HEK293 (cell line): ENCODE measurements around the gene MAGED4.

Experiments used
- CTCF ChIA-PET: fragments of 350-600 bp; formaldehyde crosslinking; extraction: SDS; loops from one replicate; lab custom pipeline; 2021; ENCODE audit warnings: antibody characterized with exemption; lab: Yijun Ruan, JAX
- POLR2A ChIA-PET: fragments of 300-600 bp; formaldehyde crosslinking; extraction: SDS; loops from one replicate; lab custom pipeline; 2020; ENCODE audit warnings: antibody characterized with exemption, inconsistent platforms; lab: Yijun Ruan, JAX
- H3K27ac ChIP-seq: fragments of 200-500 bp; sonication (Bioruptor generic); 2 replicates; pipeline ENCODE4 v1.5.1; 2014; ENCODE audit warnings: low read depth, low read length, control low read depth, inconsistent platforms; ENCODE audit errors: extremely low read depth
- H3K36me3 ChIP-seq, 2 experiments: fragments of 200-500 bp in 1 of 2; sonication (Bioruptor generic) in 1 of 2; 1 replicate in 1 of 2; 2 replicates in 1 of 2; pipeline ENCODE4 v1.5.1; 2014 to 2017; ENCODE audit warnings: inconsistent platforms in 2 of 2, low read length in 2 of 2; ENCODE audit not compliant: control insufficient read depth in 2 of 2, insufficient read depth in 1 of 2
- H3K4me1 ChIP-seq: fragments of 200-500 bp; sonication (Bioruptor generic); 2 replicates; pipeline ENCODE4 v1.5.1; 2014; ENCODE audit warnings: mild to moderate bottlenecking, low read length, inconsistent platforms; ENCODE audit not compliant: control insufficient read depth, insufficient read depth
- H3K4me3 ChIP-seq: 2 replicates; pipeline ENCODE4 v1.5.1; 2011; ENCODE audit warnings: low read depth, mild to moderate bottlenecking, control low read depth, low read length, moderate library complexity
- H3K9me3 ChIP-seq: fragments of 200-500 bp; sonication (Bioruptor generic); 2 replicates; pipeline ENCODE4 v1.5.1; 2014; ENCODE audit warnings: low read depth, low read length, inconsistent platforms; ENCODE audit not compliant: control insufficient read depth, insufficient read depth
- KLF8 ChIP-seq: fragments of 450-650 bp; formaldehyde crosslinking; IDR thresholded peaks from 2 replicates; pipeline ENCODE4 v1.5.1; 2016; ENCODE audit warnings: missing biosample characterization, missing genetic modification characterization
- ZEB2 ChIP-seq: fragments of 450-650 bp; formaldehyde crosslinking; IDR thresholded peaks from 2 replicates; pipeline ENCODE4 v1.5.1; 2016; ENCODE audit warnings: missing biosample characterization, missing genetic modification characterization
- ZNF707 ChIP-seq: fragments of 450-650 bp; formaldehyde crosslinking; IDR thresholded peaks from 2 replicates; pipeline ENCODE4 v1.5.1; 2016; ENCODE audit warnings: missing biosample characterization, missing genetic modification characterization
- TF ChIP-seq, protein P1 (sequence below): fragments of 450-650 bp; formaldehyde crosslinking; IDR thresholded peaks from 2 replicates; pipeline ENCODE4 v1.5.1; 2016; ENCODE audit warnings: missing biosample characterization, missing genetic modification characterization

Gene MAGED4

DNA sequence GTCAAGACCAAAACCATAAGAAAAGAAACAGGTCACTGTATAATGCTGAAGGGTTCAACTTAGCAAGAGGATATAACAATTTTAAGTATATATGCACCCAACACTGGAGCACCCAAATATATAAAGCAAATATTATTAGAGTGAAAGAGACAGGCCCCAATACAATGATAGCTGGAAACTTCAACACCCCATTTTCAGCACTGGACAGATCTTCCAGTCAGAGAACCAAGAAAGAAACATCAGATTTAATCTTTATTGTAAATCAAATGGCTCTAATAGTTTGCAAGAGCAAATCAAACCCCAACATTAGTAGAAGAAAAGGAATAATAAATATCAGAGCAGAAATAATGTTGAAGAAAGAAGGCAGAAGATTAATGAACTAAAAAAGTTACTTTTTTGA lies 36.2 kb downstream of the MAGED4 start:
- no peaks in the 10 kb centered on the region for H3K4me1 ChIP-seq
- CTCF ChIA-PET = no interaction called here
- no peaks in the 10 kb centered on the region for H3K36me3 ChIP-seq
- TF ChIP-seq, protein P1, sequence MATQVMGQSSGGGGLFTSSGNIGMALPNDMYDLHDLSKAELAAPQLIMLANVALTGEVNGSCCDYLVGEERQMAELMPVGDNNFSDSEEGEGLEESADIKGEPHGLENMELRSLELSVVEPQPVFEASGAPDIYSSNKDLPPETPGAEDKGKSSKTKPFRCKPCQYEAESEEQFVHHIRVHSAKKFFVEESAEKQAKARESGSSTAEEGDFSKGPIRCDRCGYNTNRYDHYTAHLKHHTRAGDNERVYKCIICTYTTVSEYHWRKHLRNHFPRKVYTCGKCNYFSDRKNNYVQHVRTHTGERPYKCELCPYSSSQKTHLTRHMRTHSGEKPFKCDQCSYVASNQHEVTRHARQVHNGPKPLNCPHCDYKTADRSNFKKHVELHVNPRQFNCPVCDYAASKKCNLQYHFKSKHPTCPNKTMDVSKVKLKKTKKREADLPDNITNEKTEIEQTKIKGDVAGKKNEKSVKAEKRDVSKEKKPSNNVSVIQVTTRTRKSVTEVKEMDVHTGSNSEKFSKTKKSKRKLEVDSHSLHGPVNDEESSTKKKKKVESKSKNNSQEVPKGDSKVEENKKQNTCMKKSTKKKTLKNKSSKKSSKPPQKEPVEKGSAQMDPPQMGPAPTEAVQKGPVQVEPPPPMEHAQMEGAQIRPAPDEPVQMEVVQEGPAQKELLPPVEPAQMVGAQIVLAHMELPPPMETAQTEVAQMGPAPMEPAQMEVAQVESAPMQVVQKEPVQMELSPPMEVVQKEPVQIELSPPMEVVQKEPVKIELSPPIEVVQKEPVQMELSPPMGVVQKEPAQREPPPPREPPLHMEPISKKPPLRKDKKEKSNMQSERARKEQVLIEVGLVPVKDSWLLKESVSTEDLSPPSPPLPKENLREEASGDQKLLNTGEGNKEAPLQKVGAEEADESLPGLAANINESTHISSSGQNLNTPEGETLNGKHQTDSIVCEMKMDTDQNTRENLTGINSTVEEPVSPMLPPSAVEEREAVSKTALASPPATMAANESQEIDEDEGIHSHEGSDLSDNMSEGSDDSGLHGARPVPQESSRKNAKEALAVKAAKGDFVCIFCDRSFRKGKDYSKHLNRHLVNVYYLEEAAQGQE (tag by site-specific recombination) = 0 out of 2 replicates have a peak, but pooled peaks have one; percentile 33
- TF ChIP-seq KLF8 (tag by site-specific recombination) (no peak), ZEB2 (tag by site-specific recombination) (no peak), ZNF707 (no peak)
- no peak overlapping the region for H3K4me3 ChIP-seq
- POLR2A ChIA-PET = no interaction called here
- no peaks in the 10 kb centered on the region for H3K9me3 ChIP-seq
- no peak overlapping the region for H3K27ac ChIP-seq
